ENCODE results near the gene BRD1.

Gene BRD1

GRCh38 chr22:49820984-49821383 is 6.7 kb downstream of the BRD1 start:
- no peak for DNase-seq (ENCODE audit: low spot score)
- ChIA-PET POLR2A (ENCODE audit: low non-redundant PET) (no interaction called here), CTCF (no interaction called here)
- no peak for TF ChIP-seq CTCF (conservative IDR thresholded peaks at IDR 0.05; ENCODE audit: low read depth)
- H3K27ac ChIP-seq: no peak overlapping the region

GRCh38 chr22:49817359-49817758 is 10.3 kb downstream of the BRD1 start:
- POLR2A ChIA-PET (ENCODE audit: low non-redundant PET): no interaction called here

GRCh38 chr22:49815641-49816091 is 12.0 kb downstream of the BRD1 start:
- no peak for DNase-seq (ENCODE audit: low spot score)
- CTCF ChIA-PET: no interaction called here
- POLR2A ChIA-PET (ENCODE audit: low non-redundant PET): no interaction called here
- peak overlapping the region; percentile 10; the same call in 1 of the 2 replicates for H3K27ac ChIP-seq
- no peak for TF ChIP-seq CTCF (conservative IDR thresholded peaks at IDR 0.05; ENCODE audit: low read depth)

More at GRCh38 chr22:49817359-49817758, 10.3 kb downstream of the BRD1 start:
- TF ChIP-seq CTCF (conservative IDR thresholded peaks at IDR 0.05; ENCODE audit: low read depth): no peak
- CTCF ChIA-PET: no interaction called here
- no peak overlapping the region for H3K27ac ChIP-seq
- DNase-seq (ENCODE audit: low spot score): no peak

GRCh38 chr22:49814856-49815255 is 12.8 kb downstream of the BRD1 start:
- ChIA-PET POLR2A (ENCODE audit: low non-redundant PET) (no interaction called here), CTCF (interaction anchor here (0.5 kb wide), 1 partner anchor 13 kb away, joined by 3 read pairs; no protein-coding TSS in a partner anchor)

GRCh38 chr22:49814164-49814686 is 13.4 kb downstream of the BRD1 start:
- CTCF ChIA-PET: no interaction called here
- no peak overlapping the region for H3K27ac ChIP-seq
- POLR2A ChIA-PET (ENCODE audit: low non-redundant PET): no interaction called here
- no peak for TF ChIP-seq CTCF (conservative IDR thresholded peaks at IDR 0.05; ENCODE audit: low read depth)
- no peak for DNase-seq (ENCODE audit: low spot score)

More at GRCh38 chr22:49814856-49815255, 12.8 kb downstream of the BRD1 start:
- TF ChIP-seq CTCF (conservative IDR thresholded peaks at IDR 0.05; ENCODE audit: low read depth): no peak
- DNase-seq (ENCODE audit: low spot score): no peak
- 0 out of 2 replicates have a peak overlapping the region, but pooled peaks have one; percentile 1 for H3K27ac ChIP-seq

GRCh38 chr22:49812838-49813237 is 14.8 kb downstream of the BRD1 start:
- CTCF ChIA-PET: no interaction called here
- POLR2A ChIA-PET (ENCODE audit: low non-redundant PET): no interaction called here

More at GRCh38 chr22:49812838-49813237, 14.8 kb downstream of the BRD1 start:
- DNase-seq (ENCODE audit: low spot score): no peak
- no peak for TF ChIP-seq CTCF (conservative IDR thresholded peaks at IDR 0.05; ENCODE audit: low read depth)
- H3K27ac ChIP-seq: peak overlapping the region; percentile 21
